GM12872 (cell line): ENCODE data around the gene MSH5.

ENCODE experiments used
- CTCF ChIP-seq: IDR thresholded peaks from 3 replicates; pipeline ENCODE4 v1.5.1; 2011; ENCODE audit warnings: low read depth, mild to moderate bottlenecking, low read length, moderate library complexity; ENCODE audit not compliant: insufficient read depth

Gene MSH5

DNA sequence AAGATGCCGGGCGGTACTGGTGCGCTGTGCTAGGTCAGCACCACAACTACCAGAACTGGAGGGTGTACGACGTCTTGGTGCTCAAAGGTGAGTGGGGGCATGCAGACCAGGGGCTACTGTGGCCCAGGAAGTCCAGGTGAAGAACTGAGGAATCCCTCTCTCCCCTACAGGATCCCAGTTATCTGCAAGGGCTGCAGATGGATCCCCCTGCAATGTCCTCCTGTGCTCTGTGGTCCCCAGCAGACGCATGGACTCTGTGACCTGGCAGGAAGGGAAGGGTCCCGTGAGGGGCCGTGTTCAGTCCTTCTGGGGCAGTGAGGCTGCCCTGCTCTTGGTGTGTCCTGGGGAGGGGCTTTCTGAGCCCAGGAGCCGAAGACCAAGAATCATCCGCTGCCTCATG is 32.1 kb upstream of the MSH5 start:
- TF ChIP-seq CTCF, result no peak

- no peak for TF ChIP-seq CTCF
Observed at GRCh38 chr6:31708224-31708623, 31.6 kb upstream of the MSH5 start.

GRCh38 chr6:31710523-31711219 is 29.1 kb upstream of the MSH5 start:
- no peak for TF ChIP-seq CTCF

- no peak for TF ChIP-seq CTCF
Observed at GRCh38 chr6:31711233-31711632, 28.6 kb upstream of the MSH5 start.

- TF ChIP-seq CTCF, result peak; percentile 39; the same call in 2 of the 3 replicates
Observed at GRCh38 chr6:31712296-31712695, 27.5 kb upstream of the MSH5 start.

DNA sequence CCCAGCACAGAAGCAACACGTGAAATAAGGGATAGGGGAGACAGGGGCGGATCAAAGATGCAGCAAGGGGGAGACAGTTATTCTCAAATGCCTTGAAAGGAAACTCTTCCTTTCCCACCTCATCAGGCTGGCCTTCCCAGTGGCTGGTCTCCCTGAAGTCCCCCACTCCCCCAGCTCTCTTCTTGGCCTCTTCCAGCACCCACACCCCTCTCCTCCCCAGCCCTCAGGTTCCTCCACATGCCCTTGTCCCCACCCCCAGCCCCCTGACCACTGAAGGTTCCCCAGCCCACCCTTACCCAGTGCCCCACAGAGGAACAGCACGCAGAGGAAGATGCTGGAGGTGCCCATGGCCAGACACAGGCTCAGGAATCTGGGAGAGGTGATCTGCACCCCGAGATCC is 26.3 kb upstream of the MSH5 start:
- no peak for TF ChIP-seq CTCF

DNA sequence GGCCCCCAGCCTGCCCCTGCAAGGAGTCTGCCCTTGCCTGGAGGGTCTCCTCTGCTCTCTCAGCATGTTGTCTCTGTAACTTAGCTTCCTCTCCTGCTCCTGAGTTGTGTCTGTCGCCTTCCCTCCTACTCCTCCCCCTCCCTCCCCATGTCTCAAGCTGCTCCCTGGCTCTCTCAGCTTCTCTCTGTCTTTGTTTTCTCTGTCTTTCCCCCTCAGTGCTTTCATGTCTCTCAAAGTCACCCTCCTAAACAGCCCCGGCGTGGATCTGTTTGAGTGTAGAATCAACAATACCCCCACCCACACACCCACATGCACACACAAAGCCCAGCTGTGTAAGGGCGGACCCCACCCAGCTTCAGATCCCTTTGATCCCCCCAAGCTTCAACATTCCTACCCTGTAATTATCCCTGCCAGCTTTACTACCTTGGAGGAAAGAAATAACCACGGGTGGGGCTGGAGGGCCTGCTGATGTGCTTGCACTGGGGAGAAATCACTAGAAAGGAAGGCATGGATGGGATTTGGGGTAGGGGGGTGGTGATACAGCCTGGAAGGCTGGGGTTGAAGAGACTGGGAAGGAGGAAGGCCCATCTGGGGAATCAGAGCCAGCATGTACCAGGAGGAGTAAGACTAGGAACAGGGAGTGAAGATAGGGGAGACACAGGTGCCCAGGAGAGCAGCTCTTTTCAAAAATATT is 25.7 kb upstream of the MSH5 start:
- no peak for TF ChIP-seq CTCF
